ENCODE results near the gene PWP1. TPM values are rescaled to one million over a fixed set of nuclear protein-coding genes. Genes with fewer than 3 reads are reported as not detected.
A peak's percentile ranks its signal among the peaks of the same experiment; 100 is the strongest.

PWP1 gene
- total and polyA plus RNA-seq, 2 of the 4 experiments (the other 2 are of a cell fraction), result 143 to 179 TPM

- in situ Hi-C loops (cut with MboI; ENCODE audit: low sequenced_read_pairs) (no loop called here), intact Hi-C loops (cut with micrococcal nuclease) (no loop called here), dilution Hi-C loops (cut with HindIII; ENCODE audit: low sequenced_read_pairs, unreplicated experiment) (no loop called here)
- H2AFZ ChIP-seq (replicated peaks; ENCODE audit: low read length, poor library complexity), result no peak overlapping the region
- H3K36me3 ChIP-seq (ENCODE audit: control insufficient read depth, insufficient read depth, low read length), result peaks cover 15% of the 10 kb centered on the region
- H3K4ac ChIP-seq (ENCODE audit: low read depth, low read length), result no peak overlapping the region
- ATAC-seq (ENCODE audit: low read depth) (peak; percentile 24), DNase-seq (no peak)
- BruUV-seq (replicated peaks), result no TSS peak
- H4K5ac ChIP-seq (ENCODE audit: low read depth, low read length), result no peak overlapping the region
- H3K4me2 ChIP-seq (ENCODE audit: low read depth, low read length), result no peak overlapping the region
- H3K9me3 ChIP-seq (ENCODE audit: control insufficient read depth, insufficient read depth, low read length), result no peaks in the 10 kb centered on the region
- no peak overlapping the region for H2BK5ac ChIP-seq (ENCODE audit: low read depth, low read length, poor library complexity, severe bottlenecking)
- 0 out of 2 replicates have a peak, but pooled peaks cover 4% of the 10 kb centered on the region for H4K20me1 ChIP-seq (ENCODE audit: insufficient read depth, low read length)
- ChIA-PET POLR2A (ENCODE audit: unreplicated experiment) (no interaction called here), CTCF (no interaction called here)
- no peak overlapping the region for H3K14ac ChIP-seq (replicated peaks; ENCODE audit: low read depth, low read length)
- H3K18ac ChIP-seq (ENCODE audit: low read depth, low read length), result no peak overlapping the region
- no peak overlapping the region for H2AK9ac ChIP-seq (replicated peaks; ENCODE audit: low read depth, low read length, poor library complexity)
- no peak overlapping the region for H4K8ac ChIP-seq (ENCODE audit: low read depth in 2 of 2, low read length in 2 of 2)
- H2BK15ac ChIP-seq (ENCODE audit: low read depth, low read length), result no peak overlapping the region
- H3K23ac ChIP-seq (ENCODE audit: low read depth, low read length), result no peak overlapping the region
- peaks cover 2% of the 10 kb centered on the region; the same call in 1 of the 2 replicates for H3K9me1 ChIP-seq (ENCODE audit: insufficient read depth, low read length)
- no peak overlapping the region for H3K56ac ChIP-seq (ENCODE audit: extremely low read depth, insufficient read depth, low read length)
- H2AK5ac ChIP-seq (ENCODE audit: low read depth, low read length), result no peak overlapping the region
- no peaks in the 10 kb centered on the region for H3K27me3 ChIP-seq (ENCODE audit: control insufficient read depth, insufficient read depth, low read length)
- H2BK120ac ChIP-seq (ENCODE audit: low read depth, low read length), result no peak overlapping the region
- H3K4me3 ChIP-seq (ENCODE audit: insufficient read depth, low read depth, low read length), result no peak overlapping the region
- no peaks in the 10 kb centered on the region for H3K4me1 ChIP-seq (ENCODE audit: control insufficient read depth, insufficient read depth, low read length)
- H2BK20ac ChIP-seq (ENCODE audit: low read depth, low read length), result no peak overlapping the region
- H3K79me1 ChIP-seq (ENCODE audit: low read depth in 1 of 2, low read length in 2 of 2), result no peaks in the 10 kb centered on the region; a peak in 1 of 4 replicates
- no peak overlapping the region for H3K27ac ChIP-seq (ENCODE audit: insufficient read depth, low read length)
- no peak for TF ChIP-seq USF2 (IDR thresholded peaks at IDR 0.05; ENCODE audit: low read depth, low read length)
- TF ChIP-seq, protein P1, sequence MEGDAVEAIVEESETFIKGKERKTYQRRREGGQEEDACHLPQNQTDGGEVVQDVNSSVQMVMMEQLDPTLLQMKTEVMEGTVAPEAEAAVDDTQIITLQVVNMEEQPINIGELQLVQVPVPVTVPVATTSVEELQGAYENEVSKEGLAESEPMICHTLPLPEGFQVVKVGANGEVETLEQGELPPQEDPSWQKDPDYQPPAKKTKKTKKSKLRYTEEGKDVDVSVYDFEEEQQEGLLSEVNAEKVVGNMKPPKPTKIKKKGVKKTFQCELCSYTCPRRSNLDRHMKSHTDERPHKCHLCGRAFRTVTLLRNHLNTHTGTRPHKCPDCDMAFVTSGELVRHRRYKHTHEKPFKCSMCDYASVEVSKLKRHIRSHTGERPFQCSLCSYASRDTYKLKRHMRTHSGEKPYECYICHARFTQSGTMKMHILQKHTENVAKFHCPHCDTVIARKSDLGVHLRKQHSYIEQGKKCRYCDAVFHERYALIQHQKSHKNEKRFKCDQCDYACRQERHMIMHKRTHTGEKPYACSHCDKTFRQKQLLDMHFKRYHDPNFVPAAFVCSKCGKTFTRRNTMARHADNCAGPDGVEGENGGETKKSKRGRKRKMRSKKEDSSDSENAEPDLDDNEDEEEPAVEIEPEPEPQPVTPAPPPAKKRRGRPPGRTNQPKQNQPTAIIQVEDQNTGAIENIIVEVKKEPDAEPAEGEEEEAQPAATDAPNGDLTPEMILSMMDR (conservative IDR thresholded peaks at IDR 0.05; ENCODE audit: low read depth, low read length), result no peak
- no peak for TF ChIP-seq RFX5 (IDR thresholded peaks at IDR 0.05; ENCODE audit: low read depth, low read length)
- TF ChIP-seq RAD21 (IDR thresholded peaks at IDR 0.05; ENCODE audit: low read length), result no peak
- TF ChIP-seq MXI1 (IDR thresholded peaks at IDR 0.05; ENCODE audit: borderline replicate concordance, low read depth, low read length), result no peak
- TF ChIP-seq MAFK (IDR thresholded peaks at IDR 0.05; ENCODE audit: low read depth, low read length), result no peak
- TF ChIP-seq NFE2L2 (IDR thresholded peaks at IDR 0.05; ENCODE audit: low read depth, low read length), result no peak
- TF ChIP-seq POLR2A (IDR thresholded peaks at IDR 0.05; ENCODE audit: low read depth, low read length), result no peak
- TF ChIP-seq ELK1 (IDR thresholded peaks at IDR 0.05; ENCODE audit: borderline replicate concordance, low read depth, low read length), result no peak
- TF ChIP-seq FOS (IDR thresholded peaks at IDR 0.05; ENCODE audit: low read depth, low read length), result no peak
- TF ChIP-seq RCOR1 (IDR thresholded peaks at IDR 0.05; ENCODE audit: insufficient replicate concordance, low read length), result no peak
- no peak for TF ChIP-seq CHD1 (IDR thresholded peaks at IDR 0.05; ENCODE audit: low read depth, low read length)
- TF ChIP-seq BHLHE40 (IDR thresholded peaks at IDR 0.05; ENCODE audit: low read depth, low read length), result no peak
- TF ChIP-seq MAZ (IDR thresholded peaks at IDR 0.05; ENCODE audit: borderline replicate concordance, low read depth, low read length), result no peak
- no peak for TF ChIP-seq CEBPB (IDR thresholded peaks at IDR 0.05; ENCODE audit: low read depth, low read length)
- TF ChIP-seq SMC3 (IDR thresholded peaks at IDR 0.05; ENCODE audit: low read depth, low read length), result no peak
- WGBS, 2 experiments (ENCODE audit: extremely low coverage in 2 of 2, insufficient read length in 1 of 2), result no CpG with 5 or more reads among the region's 4 CpGs
- no peak overlapping the region for H4K91ac ChIP-seq (ENCODE audit: insufficient read depth, low read depth, low read length)
- no peak overlapping the region for H3K9ac ChIP-seq (ENCODE audit: low read depth, low read length)
Observed at GRCh38 chr12:107730618-107731341, 45.2 kb downstream of the PWP1 start.

Data from IMR-90 (cell line).